CD4-positive, CD25-positive, alpha-beta regulatory T cell (primary cell): ENCODE results near the gene PRMT7. TPM values are rescaled to one million over a fixed set of nuclear protein-coding genes. Genes with fewer than 3 reads are reported as not detected.

Source experiments
- ATAC-seq, 2 donors: fragments of 150-1000 bp; cut with Tn5 transposase; one replicate each; pipeline ENCODE4 v1.10.0; 2021; ENCODE audit warnings: low read depth in 2 of 2, moderate number of reproducible peaks in 2 of 2, moderate library complexity in 1 of 2
- DNase-seq, 3 donors: peaks; one replicate each; pipeline versions ENCODE4 v3.0.0 to v3.0.0-alpha.2; 2012 to 2022; ENCODE audit warnings: mixed read lengths in 1 of 3
- H3K27ac ChIP-seq: one replicate; pipeline ENCODE4 v1.7.0; 2013; ENCODE audit warnings: mild to moderate bottlenecking, low read length; ENCODE audit not compliant: insufficient read depth, poor library complexity, severe bottlenecking
- H3K27me3 ChIP-seq: one replicate; pipeline ENCODE4 v1.7.0; 2013; ENCODE audit warnings: low read length; ENCODE audit not compliant: control insufficient read depth, insufficient read depth
- H3K36me3 ChIP-seq: one replicate; pipeline ENCODE4 v1.7.0; 2013; ENCODE audit warnings: mild to moderate bottlenecking, low read length, moderate library complexity; ENCODE audit not compliant: control insufficient read depth, insufficient read depth
- H3K4me1 ChIP-seq: 2 replicates; pipeline ENCODE4 v1.7.0; 2013; ENCODE audit warnings: mild to moderate bottlenecking, low read length; ENCODE audit not compliant: insufficient read depth, control insufficient read depth, poor library complexity, severe bottlenecking
- H3K4me3 ChIP-seq: one replicate; pipeline ENCODE4 v1.7.0; 2013; ENCODE audit warnings: low read depth, mild to moderate bottlenecking, low read length, moderate library complexity
- H3K9me3 ChIP-seq, 2 experiments: 1 replicate in 1 of 2; 2 replicates in 1 of 2; pipeline ENCODE4 v1.7.0; 2013; ENCODE audit warnings: low read length in 2 of 2, mild to moderate bottlenecking in 1 of 2, moderate library complexity in 1 of 2; ENCODE audit not compliant: control insufficient read depth in 2 of 2
- H3K27ac Mint-ChIP-seq, 3 donors: one replicate each; pipeline ENCODE4 v1.8.0; 2020 to 2022; ENCODE audit warnings: mild to moderate bottlenecking in 3 of 3, mixed read lengths in 3 of 3, moderate library complexity in 2 of 3
- H3K27me3 Mint-ChIP-seq: one replicate; pipeline ENCODE4 v1.8.0; 2022; ENCODE audit warnings: mild to moderate bottlenecking, mixed read lengths
- H3K36me3 Mint-ChIP-seq: one replicate; pipeline ENCODE4 v1.8.0; 2020; ENCODE audit warnings: mixed read lengths
- H3K4me1 Mint-ChIP-seq, 4 donors: one replicate each; pipeline ENCODE4 v1.8.0; 2020 to 2022; ENCODE audit warnings: mixed read lengths in 4 of 4, mild to moderate bottlenecking in 1 of 4
- H3K4me3 Mint-ChIP-seq, 4 donors: one replicate each; pipeline ENCODE4 v1.8.0; 2020 to 2022; ENCODE audit warnings: mild to moderate bottlenecking in 4 of 4, mixed read lengths in 4 of 4, moderate library complexity in 3 of 4
- H3K9me3 Mint-ChIP-seq, 7 donors: one replicate each; pipeline ENCODE4 v1.8.0; 2020 to 2022; ENCODE audit warnings: mixed read lengths in 7 of 7, mild to moderate bottlenecking in 3 of 7, moderate library complexity in 2 of 7
- polyA plus RNA-seq, 4 donors: library from polyadenylated mRNA; unstranded; fragments of 300-500 nt; fragmentation: Illumina TruSeq; gene quantifications; one replicate each; pipeline ENCODE4 v1.2.3, GENCODE V29; 2021
- total RNA-seq: library from RNA; stranded (reverse); gene quantifications from one replicate; pipeline ENCODE4 v1.2.3, GENCODE V29; 2022

PRMT7 gene
- total and polyA plus RNA-seq, 5 donors from 2014 or later = 32.4 to 53.8 (median 34.7) TPM

DNA sequence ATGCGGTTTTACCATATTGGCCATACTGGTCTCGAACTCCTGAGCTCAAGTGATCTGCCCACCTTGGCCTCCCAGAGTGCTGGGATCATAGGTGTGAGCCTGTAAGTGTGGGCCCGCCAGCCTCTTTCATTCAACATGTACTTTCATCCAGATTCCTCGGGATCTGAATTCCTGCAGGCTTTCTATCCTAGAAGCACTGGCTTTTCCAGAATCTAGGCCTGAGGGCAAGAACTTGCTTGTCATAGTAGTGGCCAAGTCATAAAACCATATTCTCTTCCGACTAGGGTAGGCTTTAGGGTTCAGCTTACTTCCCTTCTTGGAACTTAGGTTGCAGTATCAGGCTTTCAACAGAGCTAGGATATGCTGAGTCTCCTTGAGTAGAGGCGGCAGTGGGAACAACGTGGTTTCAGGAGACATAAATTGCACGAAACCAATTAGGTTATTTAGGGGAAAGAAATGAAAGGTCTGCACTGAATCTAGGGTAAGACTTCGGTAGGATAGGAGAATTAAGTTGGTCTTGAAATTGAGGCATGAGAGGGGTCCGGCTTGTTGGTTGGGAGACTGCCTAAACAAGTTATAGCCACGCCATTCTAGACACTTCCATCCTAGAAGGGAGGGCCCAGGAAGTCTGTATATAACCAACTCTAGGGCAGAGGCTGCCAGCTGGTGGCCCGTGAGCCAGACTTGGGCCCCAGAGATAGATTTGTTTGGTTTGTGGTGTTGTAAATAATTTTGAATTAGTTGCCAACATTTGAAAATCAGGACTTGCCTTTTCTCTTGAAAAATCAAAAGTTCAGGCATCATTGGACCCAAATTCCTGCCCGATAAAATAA lies 30.9 kb upstream of the PRMT7 start:
- DNase-seq = no peak
- H3K27ac ChIP-seq = peak overlapping the region; percentile 58

DNA sequence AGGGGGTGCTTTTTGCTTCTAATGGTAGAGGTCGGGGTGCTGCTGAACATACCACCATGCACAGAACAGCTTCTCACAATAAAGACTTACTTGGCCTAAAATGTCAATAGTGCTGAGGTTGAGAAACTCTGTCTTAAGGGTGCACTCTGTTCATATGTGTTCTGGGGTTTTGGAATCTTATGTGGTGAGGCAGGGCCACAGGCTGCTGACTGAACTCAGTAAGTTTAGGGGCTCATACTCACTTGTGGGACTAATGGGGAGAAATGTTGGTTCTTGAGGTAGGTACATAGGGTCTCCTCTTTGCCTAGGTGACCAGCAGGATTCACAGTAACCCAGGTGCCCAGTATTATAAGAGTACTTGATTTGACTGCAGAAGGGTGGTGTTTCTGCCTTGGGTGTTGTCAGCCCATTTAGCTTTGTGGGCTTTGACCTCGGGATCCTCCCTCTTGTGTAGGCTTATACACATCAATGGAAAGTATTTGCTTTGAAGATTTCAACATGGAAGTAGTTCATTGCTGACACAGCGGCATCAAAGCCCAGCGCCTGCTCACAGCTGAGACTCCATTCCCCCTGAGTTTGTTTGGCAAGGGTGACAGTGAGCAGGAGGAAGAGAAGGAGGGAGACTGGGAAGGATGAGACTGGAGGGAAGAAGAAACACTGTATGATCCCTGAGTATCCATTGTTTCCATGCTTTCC lies 29.3 kb upstream of the PRMT7 start:
- peak overlapping the region; percentile 89 to 95 (median 92) for H3K27ac Mint-ChIP-seq
- H3K4me3 ChIP-seq = peak overlapping the region; percentile 54
- DNase-seq (peak in 2 of 3 donors; percentile 37 to 49), ATAC-seq (no peak)
- peaks cover 11% of the 10 kb centered on the region for H3K36me3 ChIP-seq
- peak overlapping the region; percentile 74 to 85 (median 78) for H3K4me3 Mint-ChIP-seq
- peaks cover 21 to 79% (median 58%) of the 10 kb centered on the region in 4 donors for H3K4me1 Mint-ChIP-seq
- no peaks in the 10 kb centered on the region for H3K9me3 Mint-ChIP-seq
- peak overlapping the region; percentile 58 for H3K27ac ChIP-seq
- peaks cover 43% of the 10 kb centered on the region for H3K36me3 Mint-ChIP-seq
- no peaks in the 10 kb centered on the region for H3K9me3 ChIP-seq
- peaks cover 83% of the 10 kb centered on the region for H3K4me1 ChIP-seq
- no peaks in the 10 kb centered on the region for H3K27me3 ChIP-seq
- no peaks in the 10 kb centered on the region for H3K27me3 Mint-ChIP-seq

More for the DNA sequence above, 30.9 kb upstream of the PRMT7 start:
- peaks cover 12% of the 10 kb centered on the region for H3K36me3 ChIP-seq
- Mint-ChIP-seq H3K9me3 (no peaks in the 10 kb centered on the region), H3K36me3 (peaks cover 48% of the 10 kb centered on the region), H3K4me1 (peaks cover 31 to 79% (median 57%) of the 10 kb centered on the region in 4 donors), H3K27me3 (no peaks in the 10 kb centered on the region), H3K27ac (peak overlapping the region; percentile 90 to 97 (median 92)), H3K4me3 (peak overlapping the region in 3 of 4 donors; percentile 52 to 70 (median 52))
- H3K27me3 ChIP-seq = no peaks in the 10 kb centered on the region
- H3K4me3 ChIP-seq = no peak overlapping the region
- H3K4me1 ChIP-seq = peaks cover 83% of the 10 kb centered on the region
- ATAC-seq = no peak
- H3K9me3 ChIP-seq = no peaks in the 10 kb centered on the region

DNA sequence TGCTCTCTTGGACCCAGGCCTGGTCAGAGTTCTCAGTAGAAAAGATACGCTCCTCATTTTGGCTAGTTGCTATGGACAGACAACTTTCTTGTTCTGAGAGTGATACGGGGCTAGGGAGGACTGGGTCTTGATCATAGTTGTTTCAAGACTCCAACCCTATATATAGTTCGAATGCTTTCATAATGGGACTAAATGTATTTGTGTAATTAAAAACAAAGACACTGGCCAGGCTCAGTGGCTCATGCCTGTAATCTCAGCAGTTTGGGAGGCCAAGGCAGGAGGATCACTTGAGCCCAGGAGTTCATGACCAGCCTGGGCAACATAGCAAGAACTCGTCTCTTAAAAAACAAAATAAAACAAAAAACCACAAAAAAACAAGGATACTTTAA lies 28.8 kb upstream of the PRMT7 start:
- Mint-ChIP-seq H3K27ac (peak overlapping the region; percentile 89 to 95 (median 92)), H3K36me3 (peaks cover 45% of the 10 kb centered on the region), H3K27me3 (no peaks in the 10 kb centered on the region), H3K9me3 (no peaks in the 10 kb centered on the region), H3K4me3 (peak overlapping the region in 3 of 4 donors; percentile 74 to 85 (median 76)), H3K4me1 (peaks cover 21 to 79% (median 59%) of the 10 kb centered on the region in 4 donors)
- Histone ChIP-seq H3K4me1 (peaks cover 83% of the 10 kb centered on the region), H3K27me3 (no peaks in the 10 kb centered on the region), H3K9me3 (no peaks in the 10 kb centered on the region), H3K4me3 (peak overlapping the region; percentile 54), H3K36me3 (peaks cover 11% of the 10 kb centered on the region), H3K27ac (peak overlapping the region; percentile 58)
- ATAC-seq (no peak), DNase-seq (no peak)

DNA sequence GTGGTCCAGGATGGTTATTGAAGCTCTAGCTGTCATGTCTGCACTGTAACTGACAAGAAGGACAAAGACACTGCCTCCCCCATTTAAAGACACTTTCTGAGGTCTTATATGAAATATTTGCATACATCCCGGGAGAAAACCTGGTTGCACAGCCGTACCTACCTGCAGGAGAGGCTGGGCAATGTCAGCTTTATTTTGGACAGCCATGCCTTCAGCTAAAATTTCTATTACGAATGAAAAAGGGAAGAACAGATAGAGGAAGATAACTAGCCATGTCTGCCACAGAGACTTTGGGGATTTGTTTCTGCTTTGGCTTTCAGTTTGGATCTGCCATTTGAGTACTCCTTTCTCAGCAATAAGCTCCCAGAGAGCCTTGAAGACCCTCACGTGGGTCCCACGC lies 27.5 kb upstream of the PRMT7 start:
- H3K36me3 Mint-ChIP-seq = peaks cover 56% of the 10 kb centered on the region
- Histone ChIP-seq H3K27ac (peak overlapping the region; percentile 74), H3K9me3 (no peaks in the 10 kb centered on the region), H3K27me3 (no peaks in the 10 kb centered on the region), H3K36me3 (peaks cover 19% of the 10 kb centered on the region), H3K4me1 (peaks cover 91% of the 10 kb centered on the region), H3K4me3 (peak overlapping the region; percentile 82)
- ATAC-seq (no peak), DNase-seq (no peak)
- H3K4me1 Mint-ChIP-seq = peaks cover 28 to 91% (median 72%) of the 10 kb centered on the region in 4 donors
- no peaks in the 10 kb centered on the region for H3K9me3 Mint-ChIP-seq
- peak overlapping the region; percentile 77 to 93 (median 86) for H3K4me3 Mint-ChIP-seq
- H3K27ac Mint-ChIP-seq = peak overlapping the region; percentile 86 to 92 (median 89)
- H3K27me3 Mint-ChIP-seq = no peaks in the 10 kb centered on the region

DNA sequence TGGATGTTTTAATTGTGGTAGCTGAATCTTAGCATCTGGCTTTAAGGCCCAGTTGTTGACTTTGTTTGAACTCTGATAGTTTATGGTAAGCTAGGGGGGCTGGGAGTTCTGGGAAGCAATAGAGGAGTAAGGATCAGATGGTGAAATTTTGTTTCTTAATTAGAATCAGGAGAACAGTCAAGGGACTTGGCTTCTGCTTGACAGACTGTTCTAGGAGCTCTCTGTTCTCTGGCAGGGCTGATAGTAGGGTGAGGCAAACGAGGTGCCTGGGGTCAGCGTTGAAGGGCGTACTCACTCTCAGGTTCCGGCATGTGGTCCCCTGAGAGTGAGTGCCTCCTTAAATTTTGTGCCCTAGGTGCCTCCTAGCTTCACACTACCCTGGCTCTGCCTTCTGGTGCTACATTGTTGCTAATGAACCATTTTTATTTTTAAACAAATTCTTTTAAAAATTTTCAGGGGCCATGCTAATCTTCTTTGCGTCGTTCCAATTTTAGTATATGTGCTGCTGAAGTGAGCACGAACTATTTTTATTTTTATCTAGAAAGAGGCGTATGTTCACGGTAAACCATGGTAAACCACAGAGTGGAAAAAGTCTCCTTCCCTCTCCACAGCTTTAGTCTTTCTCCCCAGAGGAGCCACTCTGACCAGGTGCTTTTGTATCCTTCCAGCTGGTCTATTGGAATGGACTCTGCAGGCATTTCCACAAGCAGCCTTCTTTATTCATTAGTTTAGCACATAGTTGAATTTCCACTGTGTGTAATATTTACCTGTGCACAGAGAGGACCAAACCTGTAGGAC lies 26.8 kb upstream of the PRMT7 start:
- Mint-ChIP-seq H3K4me1 (peaks cover 28 to 97% (median 75%) of the 10 kb centered on the region in 4 donors), H3K36me3 (peaks cover 56% of the 10 kb centered on the region), H3K27ac (peak overlapping the region; percentile 86 to 92 (median 89)), H3K4me3 (peak overlapping the region; percentile 77 to 93 (median 86)), H3K9me3 (no peaks in the 10 kb centered on the region), H3K27me3 (no peaks in the 10 kb centered on the region)
- H3K4me1 ChIP-seq = peaks cover 98% of the 10 kb centered on the region
- H3K9me3 ChIP-seq = no peaks in the 10 kb centered on the region
- peaks cover 21% of the 10 kb centered on the region for H3K36me3 ChIP-seq
- H3K4me3 ChIP-seq = peak overlapping the region; percentile 82
- H3K27ac ChIP-seq = peak overlapping the region; percentile 74
- no peak for ATAC-seq
- DNase-seq = peak in 1 of 3 donors; percentile 54
- no peaks in the 10 kb centered on the region for H3K27me3 ChIP-seq

DNA sequence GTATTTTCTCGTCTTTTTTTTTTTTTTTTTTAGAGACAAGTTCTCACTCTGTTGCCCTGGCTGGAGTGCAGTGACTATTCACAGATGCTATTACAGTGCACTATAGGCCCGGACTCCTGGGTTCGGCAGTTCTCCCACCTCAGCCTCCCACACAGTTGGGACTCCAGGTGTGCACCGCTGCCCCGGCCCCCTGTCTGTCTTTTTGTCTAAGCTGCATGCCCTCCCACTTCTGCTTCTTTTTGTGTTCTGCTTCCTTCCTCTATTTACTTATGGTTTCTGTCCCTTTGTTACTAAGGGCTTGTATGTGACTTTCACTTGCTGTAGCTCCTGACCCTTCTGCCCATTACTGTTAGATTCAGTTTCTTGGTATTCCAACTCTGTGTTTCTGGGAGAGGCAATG lies 26.0 kb upstream of the PRMT7 start:
- H3K27me3 ChIP-seq = no peaks in the 10 kb centered on the region
- peaks cover 98% of the 10 kb centered on the region for H3K4me1 ChIP-seq
- peak in 1 of 2 donors; percentile 3 for ATAC-seq
- Mint-ChIP-seq H3K36me3 (peaks cover 59% of the 10 kb centered on the region), H3K9me3 (no peaks in the 10 kb centered on the region), H3K4me3 (peak overlapping the region; percentile 77 to 93 (median 86)), H3K4me1 (peaks cover 32 to 97% (median 81%) of the 10 kb centered on the region in 4 donors), H3K27me3 (no peaks in the 10 kb centered on the region), H3K27ac (peak overlapping the region; percentile 86 to 92 (median 89))
- peak overlapping the region; percentile 82 for H3K4me3 ChIP-seq
- no peaks in the 10 kb centered on the region for H3K9me3 ChIP-seq
- DNase-seq = peak in 1 of 3 donors; percentile 43
- H3K36me3 ChIP-seq = peaks cover 21% of the 10 kb centered on the region
- peak overlapping the region; percentile 74 for H3K27ac ChIP-seq

DNA sequence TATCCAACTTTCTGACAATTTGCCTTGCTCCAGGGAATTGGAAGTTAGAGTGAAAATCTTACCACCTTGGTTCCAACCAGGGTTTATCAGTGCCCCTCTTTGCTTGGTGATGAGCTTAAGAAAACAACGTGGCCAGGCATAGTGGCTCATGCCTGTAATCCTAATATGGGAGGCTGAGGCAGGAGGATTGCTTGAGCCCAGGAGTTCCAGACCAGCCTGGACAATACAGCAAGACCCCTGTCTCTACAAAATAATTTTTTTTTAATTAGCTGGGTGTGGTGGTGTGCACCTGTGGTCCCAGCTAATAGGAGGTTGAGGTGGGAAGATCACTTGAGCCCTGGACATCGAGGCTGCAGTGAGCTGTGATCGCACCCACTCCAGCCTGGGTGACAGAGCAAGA lies 25.1 kb upstream of the PRMT7 start:
- ATAC-seq (no peak), DNase-seq (no peak)
- no peaks in the 10 kb centered on the region for H3K27me3 ChIP-seq
- no peaks in the 10 kb centered on the region for H3K27me3 Mint-ChIP-seq
- H3K27ac ChIP-seq = peak overlapping the region; percentile 74
- H3K4me1 Mint-ChIP-seq = peaks cover 32 to 100% (median 83%) of the 10 kb centered on the region in 4 donors
- H3K36me3 Mint-ChIP-seq = peaks cover 60% of the 10 kb centered on the region
- H3K4me3 ChIP-seq = peak overlapping the region; percentile 82
- H3K9me3 Mint-ChIP-seq = no peaks in the 10 kb centered on the region
- H3K4me1 ChIP-seq = peaks cover 98% of the 10 kb centered on the region
- H3K9me3 ChIP-seq = no peaks in the 10 kb centered on the region
- peaks cover 26% of the 10 kb centered on the region for H3K36me3 ChIP-seq
- H3K27ac Mint-ChIP-seq = peak overlapping the region; percentile 86 to 92 (median 89)
- peak overlapping the region; percentile 77 to 88 (median 84) for H3K4me3 Mint-ChIP-seq
